Measurements from ENCODE around the gene ERC2. TPM values are rescaled to one million over a fixed set of nuclear protein-coding genes. Genes with fewer than 3 reads are reported as not detected.

The ERC2 gene
- total and polyA plus RNA-seq, 2 of the 8 experiments (the other 6 are each of a cell fraction or from before 2014, with no cell fraction given), result 16.4 to 22.8 TPM

DNA sequence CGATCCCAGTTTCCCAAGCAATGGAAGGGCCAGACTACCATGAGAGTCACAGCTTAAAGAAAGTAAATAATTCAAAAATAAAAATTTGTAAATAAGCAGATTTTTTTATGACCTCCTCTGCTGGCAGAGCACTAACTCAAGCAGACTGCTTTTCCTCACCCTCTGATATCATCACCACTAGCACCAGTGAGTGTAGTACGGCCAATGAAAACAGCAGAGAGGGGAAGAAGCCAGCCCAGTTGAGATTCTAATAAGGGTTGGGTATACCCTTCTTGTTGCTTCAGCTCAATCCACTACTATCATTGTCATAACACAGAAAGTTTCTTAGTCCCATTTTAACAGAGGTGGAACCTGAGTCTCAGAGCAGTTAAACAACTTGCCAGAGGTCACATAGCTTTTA is 193.1 kb downstream of the ERC2 start:
- CTCF ChIA-PET (ENCODE audit: partially characterized antibody), result interaction anchor here (0.6 to 2.9 kb wide), 7 partner anchors 13 to 186 kb away, joined by 3 to 24 read pairs (median 5); no protein-coding TSS in a partner anchor
- Histone ChIP-seq H2BK5ac (ENCODE audit: low read depth, low read length) (no peak overlapping the region), H3K18ac (ENCODE audit: extremely low read depth, low read length) (no peak overlapping the region), H3K27me3 (replicated peaks in 1 of 4; ENCODE audit: control insufficient read depth in 3 of 4, extremely low read depth in 1 of 4, insufficient read depth in 3 of 4, low read length in 3 of 4) (no peaks in the 10 kb centered on the region), H2AK5ac (ENCODE audit: low read depth, low read length) (no peak overlapping the region), H3K4me2 (ENCODE audit: insufficient read depth in 1 of 2, low read depth in 2 of 2, low read length in 2 of 2) (no peak overlapping the region), H3K23me2 (ENCODE audit: low read depth, low read length) (no peaks in the 10 kb centered on the region), H4K8ac (ENCODE audit: extremely low read depth, insufficient read depth, low read length) (no peak overlapping the region), H3K27ac (ENCODE audit: low read depth, low read length) (no peak overlapping the region), H2AFZ (ENCODE audit: low read length) (no peak overlapping the region), H2BK20ac (ENCODE audit: low read length) (no peak overlapping the region), H3K4ac (replicated peaks; ENCODE audit: insufficient read length, low read depth, low read length) (no peak overlapping the region), H4K91ac (replicated peaks; ENCODE audit: insufficient read length, low read length) (no peak overlapping the region), H3K56ac (replicated peaks; ENCODE audit: insufficient read length, low read depth, low read length) (no peak overlapping the region), H2BK12ac (ENCODE audit: low read depth, low read length) (no peak overlapping the region), H3K14ac (ENCODE audit: insufficient read length) (no peak overlapping the region), H4K5ac (ENCODE audit: insufficient read length, low read depth, low read length) (no peak overlapping the region), H2BK15ac (ENCODE audit: low read length) (no peak overlapping the region), H3K4me1 (replicated peaks in 1 of 4; ENCODE audit: control insufficient read depth in 3 of 4, insufficient read depth in 4 of 4, low read length in 3 of 4) (peaks cover 0 to 5% (median 1%) of the 10 kb centered on the region in 4 experiments; a peak in 2 of 7 replicates), H3K36me3 (ENCODE audit: control insufficient read depth in 2 of 4, insufficient read depth in 4 of 4, low read length in 3 of 4) (peaks cover 0 to 4% (median 0%) of the 10 kb centered on the region in 4 experiments; a peak in 1 of 8 replicates), H2BK120ac (replicated peaks; ENCODE audit: low read depth, low read length) (no peak overlapping the region), H3K9ac (replicated peaks in 1 of 4; ENCODE audit: extremely low read depth in 1 of 4, low read depth in 3 of 4, low read length in 3 of 4) (no peak overlapping the region), H3K79me2 (ENCODE audit: control insufficient read depth in 1 of 2, insufficient read depth in 2 of 2, low read length in 2 of 2) (no peaks in the 10 kb centered on the region), H3K23ac (ENCODE audit: insufficient read length) (no peak overlapping the region), H4K20me1 (replicated peaks in 1 of 2; ENCODE audit: control insufficient read depth in 1 of 2, insufficient read depth in 2 of 2, low read length in 2 of 2) (no peaks in the 10 kb centered on the region), H3K4me3 (ENCODE audit: extremely low read depth in 1 of 4, insufficient read depth in 2 of 4, low read depth in 3 of 4, low read length in 4 of 4) (no peak overlapping the region), H3K79me1 (ENCODE audit: low read depth, low read length) (no peaks in the 10 kb centered on the region), H3K9me3 (ENCODE audit: insufficient read depth in 2 of 2, low read depth in 1 of 2, low read length in 1 of 2) (no peaks in the 10 kb centered on the region; a peak in 1 of 4 replicates)
- 89% methylated on average over 2 of the region's 2 CpGs; no CpG with 5 or more reads in 1 of the 2 experiments for WGBS, 2 experiments (ENCODE audit: extremely low coverage in 1 of 2, insufficient coverage in 1 of 2, insufficient read length in 1 of 2, insufficient replicate concordance in 2 of 2, low coverage in 1 of 2, low lambda C conversion rate in 2 of 2, missing lambda C conversion rate in 1 of 2)
- DNase-seq (ENCODE audit: low read depth in 1 of 2, low spot score in 2 of 2) (no peak), FAIRE-seq (no peak)
- POLR2A ChIA-PET (ENCODE audit: partially characterized antibody), result no interaction called here
- TF ChIP-seq CBX8 (IDR thresholded peaks at IDR 0.05; ENCODE audit: borderline replicate concordance, low read depth, low read length) (no peak), TAF1 (IDR thresholded peaks at IDR 0.05; ENCODE audit: low read depth, low read length) (no peak), TCF12 (IDR thresholded peaks at IDR 0.05; ENCODE audit: low read depth, low read length) (no peak), RFX5 (IDR thresholded peaks at IDR 0.05; ENCODE audit: borderline replicate concordance, low read depth, low read length) (no peak), JUN (IDR thresholded peaks at IDR 0.05; ENCODE audit: low read depth, low read length) (no peak), ASH2L (IDR thresholded peaks at IDR 0.05; ENCODE audit: low read length) (no peak), CTBP2 (IDR thresholded peaks at IDR 0.05; ENCODE audit: borderline replicate concordance, insufficient read depth, insufficient read length, low read length) (no peak), JUND (IDR thresholded peaks at IDR 0.05; ENCODE audit: low read length) (no peak), SIN3A (conservative IDR thresholded peaks at IDR 0.05 in 1 of 2, IDR thresholded peaks at IDR 0.05 in 1 of 2; ENCODE audit: low read depth in 1 of 2, low read length in 2 of 2) (no peak)
- TF ChIP-seq, protein P1, sequence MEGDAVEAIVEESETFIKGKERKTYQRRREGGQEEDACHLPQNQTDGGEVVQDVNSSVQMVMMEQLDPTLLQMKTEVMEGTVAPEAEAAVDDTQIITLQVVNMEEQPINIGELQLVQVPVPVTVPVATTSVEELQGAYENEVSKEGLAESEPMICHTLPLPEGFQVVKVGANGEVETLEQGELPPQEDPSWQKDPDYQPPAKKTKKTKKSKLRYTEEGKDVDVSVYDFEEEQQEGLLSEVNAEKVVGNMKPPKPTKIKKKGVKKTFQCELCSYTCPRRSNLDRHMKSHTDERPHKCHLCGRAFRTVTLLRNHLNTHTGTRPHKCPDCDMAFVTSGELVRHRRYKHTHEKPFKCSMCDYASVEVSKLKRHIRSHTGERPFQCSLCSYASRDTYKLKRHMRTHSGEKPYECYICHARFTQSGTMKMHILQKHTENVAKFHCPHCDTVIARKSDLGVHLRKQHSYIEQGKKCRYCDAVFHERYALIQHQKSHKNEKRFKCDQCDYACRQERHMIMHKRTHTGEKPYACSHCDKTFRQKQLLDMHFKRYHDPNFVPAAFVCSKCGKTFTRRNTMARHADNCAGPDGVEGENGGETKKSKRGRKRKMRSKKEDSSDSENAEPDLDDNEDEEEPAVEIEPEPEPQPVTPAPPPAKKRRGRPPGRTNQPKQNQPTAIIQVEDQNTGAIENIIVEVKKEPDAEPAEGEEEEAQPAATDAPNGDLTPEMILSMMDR (IDR thresholded peaks at IDR 0.05; ENCODE audit: control extremely low read depth in 1 of 3, insufficient read depth in 1 of 3, low read depth in 1 of 3, low read length in 3 of 3), result no peak

All from H1 (cell line).